Fibroblast of lung (primary cell): ENCODE results near the gene WBP1L. TPM values are rescaled to one million over a fixed set of nuclear protein-coding genes. Genes with fewer than 3 reads are reported as not detected.

Experiments
- DNase-seq, 2 donors: peaks; one replicate each; pipeline versions ENCODE4 v3.0.0 to v3.0.0-alpha.2; 2010; ENCODE audit warnings: low read depth in 2 of 2
- H2AFZ ChIP-seq: 2 replicates; pipeline ENCODE4 v1.5.1; 2012; ENCODE audit warnings: low read length, control low read depth, inconsistent platforms
- H3K27ac ChIP-seq: 2 replicates; pipeline ENCODE4 v1.5.1; 2011; ENCODE audit warnings: low read length, control low read depth; ENCODE audit not compliant: insufficient read depth
- H3K27me3 ChIP-seq: 2 replicates; pipeline ENCODE4 v1.5.1; 2011; ENCODE audit warnings: mild to moderate bottlenecking, low read length; ENCODE audit not compliant: control insufficient read depth, insufficient read depth
- H3K36me3 ChIP-seq: 2 replicates; pipeline ENCODE4 v1.5.1; 2011; ENCODE audit warnings: low read length; ENCODE audit not compliant: control insufficient read depth, insufficient read depth
- H3K4me1 ChIP-seq: 2 replicates; pipeline ENCODE4 v1.5.1; 2011; ENCODE audit warnings: low read length; ENCODE audit not compliant: control insufficient read depth, insufficient read depth; ENCODE audit errors: extremely low read depth
- H3K4me2 ChIP-seq: 2 replicates; pipeline ENCODE4 v1.5.1; 2011; ENCODE audit warnings: low read length, control low read depth; ENCODE audit not compliant: insufficient read depth; ENCODE audit errors: extremely low read depth
- H3K4me3 ChIP-seq, 4 experiments: fragments of 200-600 bp in 1 of 4; sonication (generic) in 1 of 4; replicated peaks in 1 of 4; 2 replicates each; pipeline ENCODE4 v1.5.1; 2011 to 2016; ENCODE audit warnings: low read length in 4 of 4, low read depth in 3 of 4, mild to moderate bottlenecking in 3 of 4, control low read depth in 2 of 4, inconsistent platforms in 1 of 4, mixed read lengths in 1 of 4; ENCODE audit not compliant: insufficient read depth in 1 of 4; ENCODE audit errors: control extremely low read depth in 1 of 4
- H3K79me2 ChIP-seq: 2 replicates; pipeline ENCODE4 v1.5.1; 2012; ENCODE audit warnings: mild to moderate bottlenecking, low read length, inconsistent platforms; ENCODE audit not compliant: control insufficient read depth, insufficient read depth
- H3K9ac ChIP-seq: 2 replicates; pipeline ENCODE4 v1.5.1; 2011; ENCODE audit warnings: mild to moderate bottlenecking, low read length, control low read depth; ENCODE audit not compliant: insufficient read depth
- H3K9me3 ChIP-seq: 2 replicates; pipeline ENCODE4 v1.5.1; 2012; ENCODE audit warnings: low read depth, low read length; ENCODE audit not compliant: control insufficient read depth, insufficient read depth
- H4K20me1 ChIP-seq: 2 replicates; pipeline ENCODE4 v1.5.1; 2011; ENCODE audit warnings: low read length; ENCODE audit not compliant: control insufficient read depth, insufficient read depth; ENCODE audit errors: extremely low read depth
- CTCF ChIP-seq, 2 donors: IDR thresholded peaks in 1 of 2; conservative IDR thresholded peaks in 1 of 2; 1 replicate in 1 of 2; 2 replicates in 1 of 2; pipeline ENCODE4 v1.5.1; 2011 to 2012; ENCODE audit warnings: low read length in 2 of 2, control low read depth in 1 of 2, inconsistent platforms in 1 of 2, low read depth in 1 of 2, mild to moderate bottlenecking in 1 of 2
- EZH2 ChIP-seq: IDR thresholded peaks from 2 replicates; pipeline ENCODE4 v1.5.1; 2012; ENCODE audit warnings: low read length, control low read depth, mild to moderate bottlenecking; ENCODE audit errors: missing control alignments
- polyA plus RNA-seq, 2 donors: library from polyadenylated mRNA; depleted of rRNA in 1 of 2; stranded (reverse) in 1 of 2; unstranded in 1 of 2; fragments of >200 nt; gene quantifications; 2 replicates each; pipeline ENCODE4 v1.2.1, GENCODE V29; 2011 to 2012; ENCODE audit warnings: missing spikeins in 1 of 2
- total RNA-seq: library from RNA; depleted of rRNA; stranded (reverse); fragments of >200 nt; gene quantifications from 2 replicates; pipeline ENCODE4 v1.2.1, GENCODE V29; 2014

The WBP1L gene
- total and polyA plus RNA-seq, 2 donors (not counting 1 experiment from before 2014, with no cell fraction given): 36.8 to 40.0 TPM

- H3K4me3 ChIP-seq: peak overlapping the region in 1 of 4 experiments; percentile 11
- peaks cover 16% of the 10 kb centered on the region for H3K4me1 ChIP-seq
- no peak overlapping the region for H2AFZ ChIP-seq
- H3K9ac ChIP-seq: no peak overlapping the region
- no peaks in the 10 kb centered on the region for H3K9me3 ChIP-seq
- peak overlapping the region; percentile 88 for H3K27ac ChIP-seq
- H3K79me2 ChIP-seq: peaks cover 33% of the 10 kb centered on the region
- H4K20me1 ChIP-seq: no peaks in the 10 kb centered on the region
- peak overlapping the region; percentile 72 for H3K4me2 ChIP-seq
- no peaks in the 10 kb centered on the region for H3K36me3 ChIP-seq
- peak; percentile 76 to 83 for DNase-seq
- peak; percentile 56 to 74 for TF ChIP-seq CTCF (conservative IDR thresholded peaks at IDR 0.05 in 1 of 2, IDR thresholded peaks at IDR 0.05 in 1 of 2; ENCODE audit: low read depth in 1 of 2, low read length in 2 of 2)
- no peak for TF ChIP-seq EZH2
- no peaks in the 10 kb centered on the region for H3K27me3 ChIP-seq
Observed at GRCh38 chr10:102752934-102753664, 9.4 kb downstream of the WBP1L start.

- peak overlapping the region; percentile 29 for H3K4me2 ChIP-seq
- no peaks in the 10 kb centered on the region for H4K20me1 ChIP-seq
- DNase-seq: no peak
- H3K79me2 ChIP-seq: peaks cover 31% of the 10 kb centered on the region
- peaks cover 16% of the 10 kb centered on the region for H3K4me1 ChIP-seq
- H3K27ac ChIP-seq: peak overlapping the region; percentile 88
- H2AFZ ChIP-seq: no peak overlapping the region
- no peaks in the 10 kb centered on the region for H3K36me3 ChIP-seq
- H3K27me3 ChIP-seq: no peaks in the 10 kb centered on the region
- no peaks in the 10 kb centered on the region for H3K9me3 ChIP-seq
- H3K4me3 ChIP-seq: no peak overlapping the region
- no peak overlapping the region for H3K9ac ChIP-seq
- TF ChIP-seq CTCF (conservative IDR thresholded peaks at IDR 0.05 in 1 of 2, IDR thresholded peaks at IDR 0.05 in 1 of 2; ENCODE audit: low read depth in 1 of 2, low read length in 2 of 2): no peak
Observed at GRCh38 chr10:102753718-102754117, 10.0 kb downstream of the WBP1L start.

GRCh38 chr10:102757323-102757722 lies 13.6 kb downstream of the WBP1L start:
- H3K4me3 ChIP-seq: no peak overlapping the region
- no peaks in the 10 kb centered on the region for H3K27me3 ChIP-seq
- H4K20me1 ChIP-seq: no peaks in the 10 kb centered on the region
- no peak for DNase-seq
- H3K27ac ChIP-seq: no peak overlapping the region
- no peak overlapping the region for H3K9ac ChIP-seq
- H3K4me1 ChIP-seq: peaks cover 10% of the 10 kb centered on the region
- H3K4me2 ChIP-seq: no peak overlapping the region
- no peaks in the 10 kb centered on the region for H3K9me3 ChIP-seq
- H3K36me3 ChIP-seq: no peaks in the 10 kb centered on the region
- H2AFZ ChIP-seq: no peak overlapping the region
- TF ChIP-seq CTCF (conservative IDR thresholded peaks at IDR 0.05 in 1 of 2, IDR thresholded peaks at IDR 0.05 in 1 of 2; ENCODE audit: low read depth in 1 of 2, low read length in 2 of 2): no peak
- no peak for TF ChIP-seq EZH2
- H3K79me2 ChIP-seq: peaks cover 28% of the 10 kb centered on the region
